ENCODE data around the gene ETV1. TPM values are rescaled to one million over a fixed set of nuclear protein-coding genes. Genes with fewer than 3 reads are reported as not detected.
A peak's percentile ranks its signal among the peaks of the same experiment; 100 is the strongest.

Gene ETV1
- total and polyA plus RNA-seq, 4 donors = 1.2 to 4.3 (median 3.6) TPM

GRCh38 chr7:13992596-13992964, 3.1 kb upstream of the ETV1 start (continued):
- TF ChIP-seq MAX (IDR thresholded peaks at IDR 0.05) = no peak
- no peak for TF ChIP-seq HNF4G (IDR thresholded peaks at IDR 0.05)
- peak in 1 of 2 donors; percentile 11 for TF ChIP-seq JUND (IDR thresholded peaks at IDR 0.05)
- no peak for TF ChIP-seq TAF1 (conservative IDR thresholded peaks at IDR 0.05)
- peak in 1 of 2 donors; percentile 48 for TF ChIP-seq RXRA (IDR thresholded peaks at IDR 0.05)
- TF ChIP-seq RAD21 (IDR thresholded peaks at IDR 0.05) = peak in 1 of 2 donors; percentile 39

GRCh38 chr7:13991791-13992595, 2.5 kb upstream of the ETV1 start:
- Histone ChIP-seq H3K9me3 (ENCODE audit: control insufficient read depth in 4 of 4, low read length in 3 of 4) (no peaks in the 10 kb centered on the region), H3K27me3 (ENCODE audit: control insufficient read depth in 4 of 4, insufficient read depth in 4 of 4, low read length in 3 of 4) (no peaks in the 10 kb centered on the region), H3K4me3 (ENCODE audit: low read depth in 1 of 3, low read length in 3 of 3) (peak overlapping the region in 2 of 3 donors; percentile 0 to 74), H3K4me1 (ENCODE audit: control insufficient read depth in 4 of 4, insufficient read depth in 4 of 4, low read length in 3 of 4) (peaks cover 0 to 18% (median 17%) of the 10 kb centered on the region in 4 donors), H3K27ac (ENCODE audit: low read depth in 1 of 2, low read length in 2 of 2) (peak overlapping the region; percentile 82 to 92), H3K9ac (ENCODE audit: low read depth in 1 of 2, low read length in 2 of 2) (peak overlapping the region; percentile 20 to 38), H3K36me3 (ENCODE audit: control insufficient read depth in 4 of 4, insufficient read depth in 3 of 4, low read depth in 1 of 4, low read length in 3 of 4) (no peaks in the 10 kb centered on the region)
- no peak for TF ChIP-seq GABPA (IDR thresholded peaks at IDR 0.05 in 1 of 2, conservative IDR thresholded peaks at IDR 0.05 in 1 of 2)
- no peak for DNase-seq (ENCODE audit: low spot score)
- WGBS = 75% methylated on average over 12 of the region's 12 CpGs

GRCh38 chr7:13990984-13991790, 1.7 kb upstream of the ETV1 start:
- Histone ChIP-seq H3K4me1 (ENCODE audit: control insufficient read depth in 4 of 4, insufficient read depth in 4 of 4, low read length in 3 of 4) (peaks cover 0 to 18% (median 17%) of the 10 kb centered on the region in 4 donors), H3K9me3 (ENCODE audit: control insufficient read depth in 4 of 4, low read length in 3 of 4) (no peaks in the 10 kb centered on the region), H3K9ac (ENCODE audit: low read depth in 1 of 2, low read length in 2 of 2) (peak overlapping the region; percentile 75 to 78), H3K27me3 (ENCODE audit: control insufficient read depth in 4 of 4, insufficient read depth in 4 of 4, low read length in 3 of 4) (no peaks in the 10 kb centered on the region), H3K36me3 (ENCODE audit: control insufficient read depth in 4 of 4, insufficient read depth in 3 of 4, low read depth in 1 of 4, low read length in 3 of 4) (no peaks in the 10 kb centered on the region), H3K4me3 (ENCODE audit: low read depth in 1 of 3, low read length in 3 of 3) (peak overlapping the region; percentile 74 to 96 (median 93)), H3K27ac (ENCODE audit: low read depth in 1 of 2, low read length in 2 of 2) (peak overlapping the region; percentile 82 to 92)
- TF ChIP-seq YY1 (IDR thresholded peaks at IDR 0.05) (peak; percentile 40), MAX (IDR thresholded peaks at IDR 0.05) (peak; percentile 77), HNF4G (IDR thresholded peaks at IDR 0.05) (no peak), TAF1 (conservative IDR thresholded peaks at IDR 0.05) (no peak), CTCF (IDR thresholded peaks at IDR 0.05; ENCODE audit: low read depth, low read length, missing input control) (no peak), GABPA (IDR thresholded peaks at IDR 0.05 in 1 of 2, conservative IDR thresholded peaks at IDR 0.05 in 1 of 2) (peak in 1 of 2 donors; percentile 48), FOXA1 (IDR thresholded peaks at IDR 0.05) (peak; percentile 60), RXRA (IDR thresholded peaks at IDR 0.05) (peak; percentile 72 to 83), RAD21 (IDR thresholded peaks at IDR 0.05) (peak in 1 of 2 donors; percentile 29), ZBTB33 (IDR thresholded peaks at IDR 0.05) (peak; percentile 48), ATF3 (IDR thresholded peaks at IDR 0.05) (no peak), HNF4A (conservative IDR thresholded peaks at IDR 0.05) (peak; percentile 11 to 37), NR2F2 (IDR thresholded peaks at IDR 0.05) (peak; percentile 66), REST (IDR thresholded peaks at IDR 0.05) (peak; percentile 36), JUND (IDR thresholded peaks at IDR 0.05) (peak in 1 of 2 donors; percentile 13), FOXA2 (IDR thresholded peaks at IDR 0.05) (peak; percentile 40), EGR1 (IDR thresholded peaks at IDR 0.05; ENCODE audit: low read depth in 2 of 2) (peak in 1 of 2 donors; percentile 24), SP1 (IDR thresholded peaks at IDR 0.05) (peak; percentile 94)
- peak; percentile 87 for DNase-seq (ENCODE audit: low spot score)
- 3% methylated on average over 38 of the region's 38 CpGs for whole genome bisulfite sequencing

Data from liver (tissue), 9 donors.